OCI-LY1 (cell line): ENCODE results near the gene SIRPA.

Experiments used
- H2AFZ ChIP-seq: fragments of 200-600 bp; sonication (generic), shearing (Covaris generic); 2 replicates; pipeline ENCODE4 v1.6.0; 2014; ENCODE audit warnings: antibody characterized with exemption, mild to moderate bottlenecking, low read length
- H3F3A ChIP-seq: fragments of 200-600 bp; sonication (generic), shearing (Covaris generic); 2 replicates; pipeline ENCODE4 v1.6.0; 2014; ENCODE audit warnings: mild to moderate bottlenecking, antibody characterized with exemption, low read length, moderate library complexity; ENCODE audit not compliant: insufficient read depth
- H3K27ac ChIP-seq: fragments of 200-600 bp; sonication (generic); 2 replicates; pipeline ENCODE4 v1.5.1; 2014; ENCODE audit warnings: low read length, mixed run types, mild to moderate bottlenecking, low read depth; ENCODE audit not compliant: poor library complexity, severe bottlenecking
- H3K27me3 ChIP-seq: fragments of 200-600 bp; sonication (generic); 2 replicates; pipeline ENCODE4 v1.6.0; 2014; ENCODE audit warnings: antibody characterized with exemption, mild to moderate bottlenecking, low read length, moderate library complexity; ENCODE audit not compliant: insufficient read depth
- H3K36me3 ChIP-seq: fragments of 200-600 bp; sonication (generic); 2 replicates; pipeline ENCODE4 v1.6.1; 2014; ENCODE audit warnings: mild to moderate bottlenecking, antibody characterized with exemption, low read length, moderate library complexity, mixed read lengths; ENCODE audit not compliant: insufficient read depth
- H3K4me1 ChIP-seq: fragments of 200-600 bp; sonication (generic); 2 replicates; pipeline ENCODE4 v1.5.1; 2014; ENCODE audit warnings: mild to moderate bottlenecking, low read length, moderate library complexity; ENCODE audit not compliant: insufficient read depth, severe bottlenecking
- H3K4me2 ChIP-seq: fragments of 200-600 bp; sonication (generic), shearing (Covaris generic); 2 replicates; pipeline ENCODE4 v1.6.1; 2014; ENCODE audit warnings: low read length
- H3K4me3 ChIP-seq: fragments of 200-600 bp; sonication (generic); 2 replicates; pipeline ENCODE4 v1.5.1; 2014; ENCODE audit warnings: low read length, low read depth, mild to moderate bottlenecking, mixed read lengths; ENCODE audit not compliant: poor library complexity, severe bottlenecking
- H3K79me2 ChIP-seq: fragments of 200-600 bp; shearing (Covaris generic); 2 replicates; pipeline ENCODE4 v1.6.1; 2016; ENCODE audit warnings: mixed run types, low read length, mixed read lengths; ENCODE audit not compliant: insufficient read depth
- H3K9ac ChIP-seq: fragments of 200-600 bp; sonication (generic), shearing (Covaris generic); 2 replicates; pipeline ENCODE4 v1.6.1; 2014; ENCODE audit warnings: mild to moderate bottlenecking, low read length, mixed read lengths
- H3K9me2 ChIP-seq: fragments of 200-600 bp; sonication (generic), shearing (Covaris generic); 2 replicates; pipeline ENCODE4 v1.6.1; 2014; ENCODE audit warnings: low read depth, mild to moderate bottlenecking, low read length, mixed read lengths
- H3K9me3 ChIP-seq: fragments of 200-600 bp; shearing (Covaris generic); 2 replicates; pipeline ENCODE4 v1.6.1; 2014; ENCODE audit warnings: low read length, mixed read lengths
- H4K20me1 ChIP-seq: fragments of 200-600 bp; sonication (generic), shearing (Covaris generic); 2 replicates; pipeline ENCODE4 v1.6.0; 2016; ENCODE audit warnings: mild to moderate bottlenecking, low read length; ENCODE audit not compliant: insufficient read depth
- EZH2 ChIP-seq: fragments of 200-600 bp; sonication (generic), shearing (Covaris generic); IDR thresholded peaks from 2 replicates; pipeline ENCODE4 v1.8.0; 2017; ENCODE audit warnings: borderline replicate concordance, mixed run types, mild to moderate bottlenecking, antibody characterized with exemption, low read length, moderate library complexity, mixed read lengths
- TF ChIP-seq, protein P1 (sequence below): fragments of 200-600 bp; sonication (generic), shearing (Covaris generic); IDR thresholded peaks from 2 replicates; pipeline ENCODE4 v1.5.1; 2017; ENCODE audit warnings: mild to moderate bottlenecking, antibody characterized with exemption, low read length, moderate library complexity, mixed read lengths

Gene SIRPA

DNA sequence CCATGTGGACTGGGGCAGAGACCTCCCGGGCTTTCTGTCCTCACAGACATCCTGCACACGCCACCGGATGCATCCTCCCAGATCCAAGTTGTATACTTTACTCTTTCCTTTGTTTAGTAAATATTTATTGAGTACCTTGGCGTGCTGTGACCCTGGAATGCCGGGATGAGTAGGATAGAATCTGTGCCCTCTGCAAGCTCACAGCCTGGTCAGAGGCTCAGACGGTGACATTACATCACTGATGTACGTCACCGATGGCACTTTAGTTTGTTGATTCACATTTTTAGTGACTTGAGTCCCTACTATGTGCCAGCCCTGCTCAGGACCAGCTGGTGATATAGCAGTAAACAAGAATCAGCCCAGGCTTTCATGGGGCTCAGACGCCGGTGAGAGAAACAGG lies 32.9 kb downstream of the SIRPA start:
- no peaks in the 10 kb centered on the region for H3K79me2 ChIP-seq
- no peak overlapping the region for H2AFZ ChIP-seq
- H3K36me3 ChIP-seq = no peaks in the 10 kb centered on the region
- no peaks in the 10 kb centered on the region for H3F3A ChIP-seq
- no peak overlapping the region for H3K4me2 ChIP-seq
- H4K20me1 ChIP-seq = no peaks in the 10 kb centered on the region
- H3K27ac ChIP-seq = no peak overlapping the region
- H3K27me3 ChIP-seq = no peaks in the 10 kb centered on the region
- no peaks in the 10 kb centered on the region for H3K9me2 ChIP-seq
- TF ChIP-seq, protein P1, sequence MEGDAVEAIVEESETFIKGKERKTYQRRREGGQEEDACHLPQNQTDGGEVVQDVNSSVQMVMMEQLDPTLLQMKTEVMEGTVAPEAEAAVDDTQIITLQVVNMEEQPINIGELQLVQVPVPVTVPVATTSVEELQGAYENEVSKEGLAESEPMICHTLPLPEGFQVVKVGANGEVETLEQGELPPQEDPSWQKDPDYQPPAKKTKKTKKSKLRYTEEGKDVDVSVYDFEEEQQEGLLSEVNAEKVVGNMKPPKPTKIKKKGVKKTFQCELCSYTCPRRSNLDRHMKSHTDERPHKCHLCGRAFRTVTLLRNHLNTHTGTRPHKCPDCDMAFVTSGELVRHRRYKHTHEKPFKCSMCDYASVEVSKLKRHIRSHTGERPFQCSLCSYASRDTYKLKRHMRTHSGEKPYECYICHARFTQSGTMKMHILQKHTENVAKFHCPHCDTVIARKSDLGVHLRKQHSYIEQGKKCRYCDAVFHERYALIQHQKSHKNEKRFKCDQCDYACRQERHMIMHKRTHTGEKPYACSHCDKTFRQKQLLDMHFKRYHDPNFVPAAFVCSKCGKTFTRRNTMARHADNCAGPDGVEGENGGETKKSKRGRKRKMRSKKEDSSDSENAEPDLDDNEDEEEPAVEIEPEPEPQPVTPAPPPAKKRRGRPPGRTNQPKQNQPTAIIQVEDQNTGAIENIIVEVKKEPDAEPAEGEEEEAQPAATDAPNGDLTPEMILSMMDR = no peak
- no peak for TF ChIP-seq EZH2
- H3K4me3 ChIP-seq = no peak overlapping the region
- no peaks in the 10 kb centered on the region for H3K4me1 ChIP-seq
- no peak overlapping the region for H3K9ac ChIP-seq
- no peaks in the 10 kb centered on the region for H3K9me3 ChIP-seq

DNA sequence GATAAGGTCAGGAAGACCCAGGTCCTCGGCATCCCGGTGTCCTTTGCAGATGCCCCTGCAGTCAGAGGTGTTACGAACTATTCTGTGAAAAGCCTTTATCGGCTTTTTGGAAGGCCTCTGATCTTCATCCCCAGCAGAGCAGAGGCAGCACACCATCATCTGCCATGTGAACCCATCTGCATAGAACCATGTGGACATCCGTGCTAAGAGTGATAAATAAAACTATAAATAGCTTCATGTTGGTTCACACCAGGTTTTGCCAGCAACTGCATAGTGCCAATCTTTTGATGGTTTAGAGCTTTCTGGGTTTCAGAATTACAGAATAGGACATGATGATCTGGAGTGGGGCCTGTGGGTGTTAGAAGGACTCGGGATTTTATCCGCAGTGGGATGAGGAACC lies 33.6 kb downstream of the SIRPA start:
- H4K20me1 ChIP-seq = no peaks in the 10 kb centered on the region
- no peak overlapping the region for H3K27ac ChIP-seq
- H3F3A ChIP-seq = no peaks in the 10 kb centered on the region
- H2AFZ ChIP-seq = no peak overlapping the region
- H3K79me2 ChIP-seq = no peaks in the 10 kb centered on the region
- no peaks in the 10 kb centered on the region for H3K27me3 ChIP-seq
- no peak overlapping the region for H3K9ac ChIP-seq
- no peaks in the 10 kb centered on the region for H3K4me1 ChIP-seq
- TF ChIP-seq, protein P1 = no peak
- TF ChIP-seq EZH2 = no peak
- no peak overlapping the region for H3K4me2 ChIP-seq
- no peaks in the 10 kb centered on the region for H3K36me3 ChIP-seq
- no peak overlapping the region for H3K4me3 ChIP-seq
- H3K9me3 ChIP-seq = no peaks in the 10 kb centered on the region
- H3K9me2 ChIP-seq = no peaks in the 10 kb centered on the region

GRCh38 chr20:1929460-1929859 lies 34.3 kb downstream of the SIRPA start:
- H3K9me3 ChIP-seq = no peaks in the 10 kb centered on the region
- H3K4me2 ChIP-seq = no peak overlapping the region
- H3K27me3 ChIP-seq = no peaks in the 10 kb centered on the region
- no peaks in the 10 kb centered on the region for H3F3A ChIP-seq
- TF ChIP-seq, protein P1 = no peak
- no peak for TF ChIP-seq EZH2
- no peak overlapping the region for H2AFZ ChIP-seq
- H3K4me3 ChIP-seq = no peak overlapping the region
- no peaks in the 10 kb centered on the region for H3K4me1 ChIP-seq
- H4K20me1 ChIP-seq = no peaks in the 10 kb centered on the region
- H3K9me2 ChIP-seq = no peaks in the 10 kb centered on the region
- H3K36me3 ChIP-seq = no peaks in the 10 kb centered on the region
- H3K79me2 ChIP-seq = no peaks in the 10 kb centered on the region
- no peak overlapping the region for H3K27ac ChIP-seq
- H3K9ac ChIP-seq = no peak overlapping the region
